Stimulated activated CD8-positive, alpha-beta memory T cell treated with anti-CD3 and anti-CD28 coated beads, Interleukin-4, amount 100 ng/mL, for 4 hours (primary cell): ENCODE measurements around the gene KAT6B.
"Not testable (repeated sequence)": the region's sequence is repeated elsewhere in the genome, so short reads cannot be mapped to it uniquely, and the experiment has no call there.

Source experiments
- DNase-seq, 2 donors: peaks; one replicate each; pipeline ENCODE4 v3.0.0-alpha.2; 2020; ENCODE audit warnings: low read depth in 2 of 2, low spot score in 1 of 2

KAT6B gene

DNA sequence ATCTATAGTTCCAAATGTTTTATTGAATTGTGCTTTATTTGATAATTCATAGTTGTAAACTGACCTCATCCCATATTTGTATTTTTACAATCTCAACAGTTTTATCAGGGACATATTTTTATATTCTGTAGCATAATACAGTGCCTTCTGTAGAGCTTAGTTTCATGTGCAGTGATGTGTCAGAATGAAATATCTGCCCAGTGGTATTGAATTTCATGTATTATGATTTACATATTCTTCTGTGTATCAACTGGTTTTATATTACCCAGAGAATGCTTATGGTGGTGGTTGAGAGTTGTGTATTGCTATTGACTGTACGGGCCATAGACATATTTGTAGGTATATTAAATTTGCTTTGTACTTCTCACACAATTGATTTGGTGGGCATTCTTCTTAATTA, 89.9 kb downstream of the KAT6B start:
- DNase-seq: no peak

DNA sequence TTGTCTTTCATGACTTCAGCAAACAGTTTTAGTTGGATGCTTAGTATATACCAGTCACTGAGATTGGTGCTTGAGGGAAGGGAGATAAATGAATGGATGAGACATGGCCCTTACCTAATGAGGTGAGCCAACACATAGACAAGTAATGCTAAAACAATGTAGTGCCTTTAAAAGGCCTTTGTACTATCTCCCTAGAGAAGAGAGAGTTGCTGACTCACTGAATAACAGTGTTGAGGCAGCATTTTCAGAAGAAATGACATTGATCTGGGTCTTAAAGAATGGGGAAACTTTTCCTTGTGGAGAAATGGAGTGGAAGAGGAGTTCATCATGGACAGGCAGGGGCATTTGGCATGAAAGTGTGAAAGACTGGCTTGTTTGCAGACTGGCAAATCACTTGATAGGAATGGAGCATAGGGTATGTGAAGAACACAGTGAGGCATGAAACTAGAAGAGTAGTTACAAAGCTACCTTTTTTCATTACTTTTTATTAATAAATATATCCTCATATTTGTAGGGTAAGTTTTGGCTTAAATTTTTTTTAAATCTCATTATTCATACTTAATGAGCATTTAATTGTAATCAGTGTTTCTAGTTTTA, 91.2 kb downstream of the KAT6B start:
- no peak for DNase-seq

DNA sequence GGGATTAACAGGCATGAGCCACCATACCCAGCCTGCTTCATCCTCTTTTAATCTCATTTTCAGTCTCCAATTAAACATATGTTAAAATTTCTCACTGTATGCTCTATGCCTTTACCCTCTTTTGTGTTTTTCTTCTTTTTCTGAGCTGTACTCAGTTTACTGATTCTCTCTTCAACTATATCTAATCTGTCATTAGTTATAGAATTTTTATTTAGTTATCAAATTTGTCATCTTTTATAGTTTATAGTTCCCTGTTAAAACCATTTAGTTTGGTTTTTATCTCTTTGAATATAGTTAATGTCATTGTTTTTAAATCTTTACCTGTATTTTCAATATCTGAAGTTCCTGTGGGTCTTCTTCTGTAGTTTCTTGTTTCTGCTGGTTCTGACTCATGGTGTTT, 93.3 kb downstream of the KAT6B start:
- DNase-seq: no peak

DNA sequence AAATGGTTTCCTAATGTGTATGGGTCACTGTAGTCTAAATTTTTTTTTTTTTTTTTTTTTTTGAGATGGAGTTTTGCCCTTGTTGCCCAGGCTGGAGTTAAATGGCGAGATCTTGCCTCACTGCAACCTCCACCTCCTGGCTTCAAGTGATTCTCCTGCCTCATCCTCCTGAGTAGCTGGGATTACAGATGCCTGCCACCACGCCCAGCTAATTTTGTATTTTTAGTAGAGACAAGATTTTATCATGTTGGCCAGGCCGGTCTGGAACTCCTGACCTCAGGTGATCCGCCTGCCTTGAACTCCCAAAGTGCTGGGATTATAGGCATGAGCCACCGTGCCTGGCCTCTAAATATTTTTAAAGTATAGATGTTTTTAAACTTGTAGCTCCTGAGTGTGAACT, 94.7 kb downstream of the KAT6B start:
- DNase-seq: not testable (repeated sequence)

DNA sequence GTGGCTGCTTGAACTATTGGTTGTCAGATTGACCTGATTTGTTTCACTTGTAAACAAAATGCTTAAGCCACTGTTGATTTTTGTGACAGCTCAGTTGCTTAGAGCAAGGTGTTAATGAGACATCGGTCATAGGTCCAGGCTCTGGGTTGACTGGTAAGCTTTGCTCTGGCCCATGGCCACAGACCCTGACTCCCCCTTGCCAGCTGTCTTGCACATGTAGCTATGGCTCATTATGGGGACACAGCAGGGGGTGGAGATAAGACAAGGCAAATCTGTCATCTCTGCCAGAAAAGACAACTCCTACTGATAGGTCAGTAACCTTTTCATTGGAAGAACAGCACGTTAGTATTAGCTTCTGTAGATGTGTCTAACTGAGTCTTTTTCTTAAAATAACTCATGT, 95.3 kb downstream of the KAT6B start:
- DNase-seq: no peak

DNA sequence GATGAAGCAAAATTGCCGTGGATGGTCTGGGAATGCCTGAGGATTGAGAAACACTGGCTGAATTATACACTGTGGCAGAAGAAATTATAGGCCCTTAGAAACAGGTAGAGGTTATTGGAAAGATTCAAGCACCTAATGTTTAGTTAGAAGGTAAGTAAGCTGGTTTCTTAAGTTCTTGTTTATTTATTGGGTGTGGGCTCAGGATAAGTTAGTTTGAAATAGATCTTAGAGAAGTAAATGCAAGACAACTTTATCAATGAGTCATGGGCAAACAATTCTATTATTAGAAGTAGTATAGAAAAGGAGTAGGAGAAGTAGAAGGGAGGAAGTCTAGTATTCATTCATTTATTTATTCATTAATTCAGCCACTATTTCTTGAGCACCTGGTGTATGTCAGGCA, 96.5 kb downstream of the KAT6B start:
- no peak for DNase-seq

DNA sequence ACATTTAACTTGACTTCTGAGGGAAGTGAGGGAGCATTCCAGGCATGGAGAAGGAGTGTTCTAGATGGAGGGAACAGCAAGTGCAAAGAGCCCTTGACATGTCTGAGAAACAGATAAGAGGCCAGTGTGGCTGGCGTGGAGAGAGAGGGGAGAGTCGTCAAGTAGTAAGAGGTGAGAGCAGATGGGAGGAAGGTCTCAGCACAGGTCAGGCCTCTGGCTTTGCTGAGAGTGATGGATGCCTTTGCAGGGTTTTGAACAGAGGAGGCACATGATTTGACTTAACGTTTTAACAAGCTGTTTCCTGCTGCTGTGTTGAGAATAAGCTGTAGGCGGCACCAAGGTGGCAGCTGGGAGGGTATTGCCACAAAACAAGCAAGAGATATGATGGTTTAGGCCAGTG, 97.2 kb downstream of the KAT6B start:
- DNase-seq: no peak

DNA sequence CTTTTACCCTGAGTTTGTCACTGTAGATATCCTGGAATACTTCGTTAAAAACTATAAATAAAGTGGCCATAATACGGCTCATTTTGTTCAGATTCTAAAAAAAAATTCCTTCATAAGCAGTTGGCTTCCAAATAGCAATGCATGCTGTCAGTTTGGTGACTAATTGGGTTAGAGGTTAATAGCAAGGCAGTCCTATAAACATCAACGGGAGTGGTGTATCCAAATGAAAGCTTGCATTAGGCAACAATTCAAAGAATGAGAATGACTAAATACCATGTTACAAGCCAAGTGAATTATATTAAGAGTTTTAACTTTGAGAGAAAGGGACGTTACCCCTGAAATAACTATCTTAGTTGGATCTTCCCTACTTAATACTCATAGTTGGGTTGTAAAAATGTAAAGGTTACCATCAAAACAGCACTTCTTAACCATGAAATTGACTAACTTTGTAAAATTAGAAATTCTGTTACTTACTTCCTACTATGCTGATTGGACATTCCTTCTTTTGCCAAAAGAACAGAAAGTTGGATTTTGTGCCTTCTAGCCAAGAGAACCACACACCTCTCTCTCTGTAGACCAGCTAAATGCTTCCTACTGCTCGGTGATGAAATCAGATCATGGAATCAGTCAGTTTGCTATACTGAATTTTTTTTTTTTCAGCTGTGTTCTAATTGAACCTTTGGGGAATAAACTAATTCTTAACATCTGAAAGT, 98.0 kb downstream of the KAT6B start:
- DNase-seq: no peak

DNA sequence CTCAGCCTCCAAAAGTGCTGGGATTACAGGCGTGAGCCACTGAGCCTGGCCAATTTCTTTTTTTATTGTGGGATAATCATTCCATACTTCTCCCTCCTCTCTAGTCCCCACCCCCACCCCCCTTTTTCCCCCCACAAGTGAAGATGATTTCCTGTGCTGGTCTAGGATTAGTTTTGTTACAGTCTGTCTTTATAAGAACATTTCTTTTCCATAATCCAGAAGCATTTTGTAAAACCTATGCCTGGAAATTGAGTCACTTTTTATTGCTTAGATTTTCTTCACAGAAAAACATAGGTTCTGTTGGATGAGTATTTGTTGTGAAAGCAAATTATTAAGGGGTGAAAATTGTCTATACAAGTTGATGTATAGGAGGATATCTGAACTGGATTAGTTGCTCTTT, 98.9 kb downstream of the KAT6B start:
- DNase-seq: no peak

DNA sequence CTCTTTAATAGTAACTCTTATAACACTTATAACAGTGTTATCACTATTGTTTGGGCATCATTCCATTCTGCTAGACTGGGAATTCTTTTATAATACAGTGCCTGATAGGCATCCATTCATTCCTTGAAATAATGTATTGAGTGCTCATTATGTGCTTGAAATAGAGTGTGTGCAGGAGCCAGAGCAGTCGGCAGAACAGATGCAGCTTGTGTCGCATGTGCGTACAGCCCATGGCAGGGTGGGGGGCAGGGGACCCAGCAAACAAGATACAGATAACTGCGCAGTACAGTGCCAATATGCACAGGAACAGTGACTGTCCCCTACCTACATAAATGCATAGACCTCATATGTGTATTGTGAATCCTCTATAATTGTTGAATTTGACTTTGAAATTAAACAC, 99.3 kb downstream of the KAT6B start:
- no peak for DNase-seq

DNA sequence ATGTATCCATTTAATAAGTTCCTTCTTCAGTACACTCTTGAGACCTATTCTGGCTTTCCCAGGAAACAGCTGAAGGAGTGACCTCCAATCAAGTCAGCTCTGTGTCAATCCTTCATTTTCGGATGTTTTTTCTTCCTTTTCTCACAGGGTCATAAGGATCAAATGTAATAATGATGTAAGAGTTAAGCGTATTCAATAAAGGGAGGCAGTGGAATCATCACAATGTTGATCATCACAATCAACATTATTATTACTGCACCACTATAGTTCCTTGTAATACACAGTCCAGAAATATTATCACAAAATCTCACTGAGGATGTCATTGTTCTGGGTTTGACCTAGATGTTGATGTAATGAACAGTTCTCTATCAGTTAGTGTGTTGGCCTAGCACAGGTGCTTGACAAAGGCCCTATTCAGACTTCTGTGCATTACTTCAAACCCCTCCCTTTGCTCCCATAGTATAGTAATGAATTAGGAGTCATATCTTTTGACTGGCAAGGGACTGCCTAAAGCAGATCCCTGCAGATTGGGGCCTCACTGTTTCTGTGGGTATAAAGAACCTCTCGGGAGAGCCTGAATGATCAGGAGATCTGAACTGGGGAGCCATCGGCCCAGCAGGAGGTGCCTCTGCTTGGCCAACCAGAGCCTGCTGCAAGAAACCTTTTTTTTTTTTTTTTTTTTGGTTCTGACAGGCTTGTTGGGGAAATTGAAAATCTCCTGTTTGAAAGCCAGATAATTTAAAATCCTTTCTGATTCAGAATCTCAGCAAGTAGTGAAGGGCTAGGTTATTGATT, 100.6 kb downstream of the KAT6B start:
- no peak for DNase-seq

DNA sequence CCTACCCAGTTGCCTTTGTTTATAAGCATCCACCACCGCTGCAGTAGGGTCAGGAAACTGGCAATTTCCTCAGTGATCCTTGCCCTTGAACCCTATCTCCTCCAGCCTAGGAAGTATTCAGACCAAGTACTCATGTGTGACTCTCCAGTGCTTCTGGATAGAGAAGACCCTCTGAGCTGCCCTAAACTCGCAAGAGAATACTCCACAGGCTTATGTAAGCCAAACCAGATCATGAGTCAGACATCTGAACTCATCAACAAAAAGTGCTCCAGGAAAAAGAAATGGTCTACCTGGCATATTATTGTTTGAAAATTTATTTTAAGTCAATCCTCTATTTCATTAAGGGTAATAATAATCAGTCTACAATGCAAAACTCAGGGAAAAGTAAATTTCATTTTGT, 101.3 kb downstream of the KAT6B start:
- no peak for DNase-seq

DNA sequence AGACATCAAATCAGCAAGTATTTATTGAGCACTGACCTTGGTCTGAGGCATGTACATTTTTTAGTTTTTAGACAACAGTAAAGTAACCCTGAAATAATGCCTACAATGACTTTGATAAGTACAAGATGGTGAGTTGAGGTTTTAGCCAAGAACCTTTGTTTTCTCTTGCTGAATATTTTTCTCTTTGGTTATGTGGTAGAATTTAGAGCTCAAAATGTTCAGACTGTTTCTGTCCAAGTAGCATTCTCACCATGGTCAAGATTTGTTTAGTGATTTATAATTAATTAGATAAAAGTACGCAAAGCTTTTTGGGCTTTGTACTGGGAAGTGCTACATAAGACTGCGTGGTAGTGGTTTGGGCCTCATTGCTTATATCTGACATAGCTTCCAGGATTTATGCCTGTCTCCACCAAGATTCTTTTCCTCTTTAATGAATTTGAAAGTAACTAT, 102.4 kb downstream of the KAT6B start:
- DNase-seq: no peak

DNA sequence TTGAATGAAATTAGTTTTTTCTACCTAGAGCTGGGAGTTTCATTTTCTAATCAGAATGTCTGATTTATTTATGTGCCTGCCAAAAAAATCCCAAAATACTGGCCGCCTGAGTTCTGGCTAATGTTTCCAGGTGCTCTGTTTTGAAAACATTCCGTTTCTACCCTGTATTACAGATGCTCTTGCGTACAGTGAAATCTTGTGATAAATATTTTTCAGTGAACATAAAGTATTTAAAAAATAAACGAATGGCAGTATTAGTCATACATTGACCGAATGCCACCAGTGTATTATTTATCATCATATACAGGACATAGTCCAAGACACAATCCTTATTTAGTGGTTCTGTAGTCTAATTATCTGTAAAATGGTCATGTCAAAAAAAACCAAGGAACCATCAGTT, 102.8 kb downstream of the KAT6B start:
- DNase-seq: no peak

DNA sequence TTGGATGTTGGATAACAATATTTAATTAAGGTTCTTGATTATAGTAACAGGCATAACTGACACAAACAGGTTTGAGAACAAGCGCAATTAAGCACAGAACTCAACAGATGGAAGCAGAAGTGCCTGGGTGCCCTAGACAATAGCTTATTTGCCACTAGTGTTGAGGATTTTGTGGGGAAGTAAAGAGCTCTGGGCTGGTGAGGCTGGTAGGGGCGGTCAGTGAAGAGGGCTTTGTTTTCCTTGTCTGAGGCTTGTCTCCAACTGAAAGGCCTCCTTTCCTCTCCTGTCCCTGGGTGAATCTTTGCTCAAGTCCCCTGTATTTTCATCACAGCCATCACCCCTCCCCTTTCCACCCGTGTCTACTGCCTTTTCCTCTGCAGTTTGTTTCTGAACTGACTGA, 104.6 kb downstream of the KAT6B start:
- DNase-seq: no peak

DNA sequence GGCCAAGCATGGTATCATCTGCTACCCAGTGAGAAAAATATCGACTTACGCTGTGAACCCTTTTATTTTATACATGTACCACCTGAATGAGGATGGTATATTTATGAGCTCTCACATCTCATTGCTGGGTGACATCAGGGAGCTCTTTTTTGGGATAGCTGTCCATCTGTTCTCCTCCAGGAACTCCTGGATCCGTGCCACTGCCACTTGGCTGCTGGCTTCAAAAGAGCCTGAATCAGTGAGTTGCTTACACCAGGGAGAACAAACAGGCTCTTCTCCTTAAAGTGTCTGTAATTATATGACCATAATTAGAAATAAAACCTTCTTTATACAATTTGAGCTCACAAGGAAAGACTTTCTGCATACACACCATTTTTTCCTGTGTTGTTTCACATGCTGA, 106.2 kb downstream of the KAT6B start:
- no peak for DNase-seq

DNA sequence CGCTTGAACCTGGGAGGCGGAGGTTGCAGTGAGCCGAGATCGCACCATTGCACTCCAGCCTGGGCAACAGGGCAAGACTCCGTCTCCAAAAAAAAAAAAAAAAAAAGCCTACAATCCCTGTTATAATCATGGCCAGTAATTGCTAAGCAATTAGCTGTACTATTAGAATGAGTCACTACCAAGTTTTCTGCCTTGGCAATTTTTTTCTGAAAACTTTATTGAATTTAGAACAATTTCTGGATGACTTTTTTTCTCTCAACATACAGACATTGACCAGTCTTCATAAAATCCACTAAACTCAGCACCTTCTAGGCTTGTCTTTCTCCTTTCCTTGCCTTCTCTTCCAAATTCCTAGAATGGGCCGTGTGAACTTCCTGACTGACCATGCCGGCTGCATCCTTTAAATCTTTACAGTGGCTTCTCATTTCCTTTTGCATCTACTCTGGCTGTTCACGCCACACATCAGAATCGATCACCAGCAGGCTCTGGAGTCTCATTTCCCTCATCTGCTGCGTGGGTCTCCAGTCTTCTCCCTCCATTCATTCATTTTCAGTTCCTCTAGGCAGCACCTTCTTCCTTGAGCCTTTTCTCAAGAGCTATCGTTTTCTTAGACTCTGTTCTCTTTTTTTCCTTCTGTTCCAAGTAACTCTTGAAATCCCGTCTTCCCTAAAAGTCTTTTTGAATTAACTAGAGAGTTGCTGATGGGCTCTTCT, 107.9 kb downstream of the KAT6B start:
- DNase-seq: no peak

DNA sequence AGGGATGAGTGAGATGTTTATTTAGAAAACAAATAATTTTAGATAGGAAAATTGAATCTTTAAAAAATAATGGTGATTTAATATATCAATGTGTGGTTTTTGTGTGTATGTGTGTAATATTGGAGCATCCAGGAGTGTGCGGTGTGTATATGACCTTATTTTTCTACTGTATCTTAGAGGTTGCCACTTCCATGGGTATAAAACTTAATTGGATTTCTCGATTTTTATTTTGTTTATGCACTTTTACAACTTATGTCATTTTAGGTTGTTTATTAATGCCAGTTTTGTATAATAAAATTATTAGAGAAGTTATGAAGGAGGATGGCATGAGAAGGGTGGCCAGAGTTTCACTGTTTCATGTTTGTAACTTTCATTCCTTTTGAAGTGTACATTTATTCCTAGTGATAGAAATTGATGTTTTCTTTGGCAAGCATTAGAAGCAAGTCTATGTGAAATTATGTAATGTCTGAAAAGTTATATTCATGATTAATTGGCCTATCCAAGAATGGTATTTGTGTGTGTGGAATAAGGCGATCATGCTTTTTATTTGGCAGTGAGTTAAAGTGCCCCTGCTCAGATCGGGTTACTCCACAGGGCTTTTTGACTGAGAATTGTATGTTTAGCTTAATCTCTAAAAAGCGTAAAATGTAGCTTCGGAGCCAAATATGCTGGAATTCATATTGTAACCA, 110.3 kb downstream of the KAT6B start:
- no peak for DNase-seq

DNA sequence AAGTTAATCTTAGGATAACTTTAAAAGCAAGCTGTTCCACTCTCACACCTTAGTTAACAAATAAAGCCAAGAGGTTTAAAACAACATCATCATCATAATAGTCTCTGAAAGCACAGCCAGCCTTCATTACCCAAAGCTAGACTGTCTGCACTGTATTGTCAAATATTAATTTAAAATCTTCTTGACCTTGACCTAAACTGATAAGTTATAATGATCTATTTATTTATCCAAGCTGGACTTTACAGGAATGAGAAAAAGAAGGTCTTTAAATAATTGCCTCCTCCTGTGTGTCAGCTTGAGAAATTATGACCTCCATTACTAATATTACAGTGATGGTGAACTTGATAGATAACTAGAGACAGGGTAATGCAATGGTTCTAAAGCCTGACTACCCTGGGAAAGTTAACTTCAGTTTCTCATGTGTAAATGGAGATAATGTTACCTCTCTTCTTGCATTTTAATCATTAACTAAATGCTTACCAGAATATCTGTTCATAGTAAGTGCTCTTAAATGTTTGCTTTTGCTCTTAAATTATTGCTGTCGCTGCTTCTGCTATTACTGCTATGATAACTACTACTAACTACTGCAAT, 111.0 kb downstream of the KAT6B start:
- DNase-seq: no peak

DNA sequence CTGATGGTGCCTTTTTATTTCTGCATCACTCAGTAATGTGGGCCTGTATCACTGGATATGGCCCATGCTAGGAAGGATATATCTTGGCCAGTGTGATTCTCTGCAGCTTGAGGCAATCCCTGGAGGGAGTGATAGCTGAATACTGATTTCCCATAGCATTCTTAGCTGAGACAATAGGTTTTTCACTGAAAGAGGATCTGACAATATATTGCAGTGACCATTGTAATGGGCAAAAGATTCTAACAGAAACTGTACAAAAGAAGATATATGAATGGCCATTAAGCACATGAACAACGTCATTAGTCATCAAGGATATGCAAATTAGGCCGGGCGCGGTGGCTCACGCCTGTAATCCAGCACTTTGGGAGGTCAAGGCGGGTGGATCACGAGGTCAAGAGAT, 117.8 kb downstream of the KAT6B start:
- no peak for DNase-seq
